Stimulated activated naive CD8-positive, alpha-beta T cell treated with anti-CD3 and anti-CD28 coated beads, Interleukin-15, amount 100 ng/mL, for 72 hours (primary cell): Measurements from ENCODE around the gene CTSE.

Experiments used
- ATAC-seq: fragments of 150-1000 bp; cut with Tn5 transposase; 2 replicates; pipeline ENCODE4 v1.10.0; 2021; ENCODE audit warnings: mild to moderate bottlenecking, moderate library complexity
- DNase-seq, 2 donors: peaks; one replicate each; pipeline ENCODE4 v3.0.0; 2021 to 2022
- H3K27ac Mint-ChIP-seq, 2 donors: one replicate each; pipeline ENCODE4 v1.8.0; 2022; ENCODE audit warnings: mild to moderate bottlenecking in 2 of 2, mixed read lengths in 2 of 2, moderate library complexity in 2 of 2
- H3K27me3 Mint-ChIP-seq: one replicate; pipeline ENCODE4 v1.8.0; 2022; ENCODE audit warnings: mixed read lengths
- H3K4me1 Mint-ChIP-seq: one replicate; pipeline ENCODE4 v1.8.0; 2022; ENCODE audit warnings: mild to moderate bottlenecking, mixed read lengths
- H3K4me3 Mint-ChIP-seq, 2 donors: one replicate each; pipeline ENCODE4 v1.8.0; 2022; ENCODE audit warnings: mild to moderate bottlenecking in 2 of 2, mixed read lengths in 2 of 2, moderate library complexity in 1 of 2
- H3K9me3 Mint-ChIP-seq, 2 donors: one replicate each; pipeline ENCODE4 v1.8.0; 2022; ENCODE audit warnings: mixed read lengths in 2 of 2

Gene CTSE

DNA sequence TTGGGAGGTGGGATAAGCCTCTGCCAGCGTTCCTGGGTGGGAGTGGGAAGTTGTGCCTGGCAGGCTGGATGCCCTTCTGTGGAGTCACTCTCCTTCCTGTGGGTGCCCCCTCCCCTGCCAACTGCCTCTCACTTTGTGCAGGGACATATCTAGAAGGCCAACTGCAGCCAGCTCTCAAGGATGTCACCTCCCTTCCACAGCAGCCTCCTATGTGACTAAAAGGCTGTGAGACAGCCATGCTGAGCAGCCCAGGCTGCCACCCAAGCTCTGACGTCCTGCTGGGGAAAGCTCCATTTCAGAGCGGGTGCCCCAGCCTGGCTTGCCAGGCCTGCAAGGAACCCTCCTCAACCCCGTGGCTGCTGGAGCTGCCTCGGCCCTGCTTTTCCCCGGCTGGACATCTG is 60.9 kb downstream of the CTSE start:
- H3K27ac Mint-ChIP-seq, result peak overlapping the region in 1 of 2 donors; percentile 31
- H3K9me3 Mint-ChIP-seq, result no peaks in the 10 kb centered on the region
- peaks cover 34% of the 10 kb centered on the region for H3K27me3 Mint-ChIP-seq
- DNase-seq (no peak), ATAC-seq (no peak)
- no peak overlapping the region for H3K4me3 Mint-ChIP-seq
- peaks cover 11% of the 10 kb centered on the region for H3K4me1 Mint-ChIP-seq

DNA sequence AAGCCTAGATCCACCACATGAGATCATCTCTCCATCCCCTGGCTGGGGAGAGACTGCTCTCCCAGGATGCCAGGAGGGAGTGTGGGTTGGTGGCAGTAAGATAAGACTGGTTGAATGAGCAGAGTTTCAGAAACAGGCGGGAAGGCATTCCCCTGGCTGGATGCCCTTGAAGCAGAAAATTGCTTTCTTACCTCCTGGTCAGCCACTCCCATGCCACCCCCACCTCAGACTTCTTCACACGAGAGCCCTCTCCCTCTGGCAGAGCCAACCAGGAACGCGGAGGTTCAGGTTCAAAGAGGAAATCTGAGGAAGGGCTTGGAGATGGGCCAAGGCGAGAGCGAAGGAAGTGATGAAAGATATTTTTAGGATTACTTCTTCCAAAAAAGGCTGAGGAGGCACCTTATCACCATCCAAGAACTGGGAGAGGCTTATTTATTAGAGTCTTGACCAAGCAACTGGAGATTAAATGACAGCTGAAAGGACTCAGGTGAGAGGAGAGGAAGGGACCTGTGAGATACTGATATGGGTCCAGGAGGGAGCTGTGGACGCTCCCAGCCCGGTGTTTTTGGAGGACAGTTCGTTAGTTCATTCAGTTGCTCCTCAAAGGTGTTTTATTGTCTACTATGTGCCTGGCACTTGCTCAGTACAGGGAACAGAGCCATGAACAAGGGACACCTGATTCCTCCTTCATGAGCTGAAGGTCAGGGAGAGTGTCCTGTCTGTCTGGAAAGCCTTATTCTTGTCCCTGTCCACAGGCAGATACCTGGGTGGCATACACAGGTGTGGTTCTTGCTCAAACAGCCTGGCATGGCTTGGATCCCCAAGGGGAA is 61.5 kb downstream of the CTSE start:
- DNase-seq, result no peak
- Mint-ChIP-seq H3K9me3 (no peaks in the 10 kb centered on the region), H3K27ac (peak overlapping the region in 1 of 2 donors; percentile 88), H3K27me3 (peaks cover 35% of the 10 kb centered on the region), H3K4me3 (no peak overlapping the region), H3K4me1 (peaks cover 11% of the 10 kb centered on the region)
- no peak for ATAC-seq

DNA sequence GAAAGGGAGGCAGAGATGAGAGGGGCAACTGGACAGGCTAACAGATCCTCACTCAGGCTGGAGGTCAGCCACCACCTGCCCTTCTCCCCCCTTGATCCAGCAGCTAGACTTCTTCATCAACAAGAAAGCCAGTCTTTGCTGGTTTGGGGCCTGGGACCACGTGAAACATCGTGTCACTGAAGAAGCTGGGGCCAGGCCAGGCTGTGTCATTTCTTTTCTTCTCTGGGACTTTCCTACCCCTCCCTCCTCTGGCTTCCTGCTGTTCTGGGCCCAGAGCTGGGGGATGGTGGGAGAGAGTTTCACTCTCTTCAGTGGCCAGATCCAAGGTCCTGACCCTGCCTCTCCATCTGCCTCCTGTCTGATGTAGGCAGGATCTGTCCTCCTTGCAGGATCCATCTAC is 62.3 kb downstream of the CTSE start:
- ATAC-seq (peak; percentile 87), DNase-seq (peak in 1 of 2 donors; percentile 23)
- H3K27me3 Mint-ChIP-seq, result peaks cover 42% of the 10 kb centered on the region
- peaks cover 11% of the 10 kb centered on the region for H3K4me1 Mint-ChIP-seq
- H3K4me3 Mint-ChIP-seq, result no peak overlapping the region
- no peaks in the 10 kb centered on the region for H3K9me3 Mint-ChIP-seq
- H3K27ac Mint-ChIP-seq, result peak overlapping the region; percentile 54 to 88

DNA sequence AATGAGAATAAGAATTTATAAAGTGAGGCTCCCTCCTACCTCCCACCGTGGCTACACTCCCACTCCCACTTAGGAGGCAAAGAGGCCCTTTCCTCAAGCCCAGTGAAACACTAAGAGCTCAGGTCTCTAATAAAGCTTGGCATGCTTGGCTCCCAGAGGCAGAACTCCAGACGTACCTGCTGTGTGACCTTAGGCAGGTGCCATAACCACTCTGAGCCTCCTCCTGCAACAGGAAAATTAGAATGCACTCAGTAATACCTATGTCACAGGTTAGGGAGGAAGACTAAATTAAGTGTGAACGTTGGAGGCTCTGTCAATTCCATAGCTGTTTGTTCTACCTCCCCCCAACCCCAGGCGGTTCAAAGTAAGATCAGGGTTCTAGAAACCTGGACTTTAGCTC is 63.9 kb downstream of the CTSE start:
- DNase-seq (no peak), ATAC-seq (no peak)
- Mint-ChIP-seq H3K4me1 (peaks cover 11% of the 10 kb centered on the region), H3K4me3 (no peak overlapping the region), H3K9me3 (no peaks in the 10 kb centered on the region), H3K27me3 (peaks cover 42% of the 10 kb centered on the region), H3K27ac (no peak overlapping the region)
